ENCODE results near the gene SDK1. TPM values are rescaled to one million over a fixed set of nuclear protein-coding genes. Genes with fewer than 3 reads are reported as not detected.

SDK1 gene
- total RNA-seq, 1 experiment from 2014 or later, result 7.1 TPM

GRCh38 chr7:4190010-4190981 is 889.2 kb downstream of the SDK1 start:
- H3K9me3 ChIP-seq, result no peaks in the 10 kb centered on the region
- no peaks in the 10 kb centered on the region for H3K4me1 ChIP-seq
- DNase-seq, result no peak
- TF ChIP-seq, protein P1, sequence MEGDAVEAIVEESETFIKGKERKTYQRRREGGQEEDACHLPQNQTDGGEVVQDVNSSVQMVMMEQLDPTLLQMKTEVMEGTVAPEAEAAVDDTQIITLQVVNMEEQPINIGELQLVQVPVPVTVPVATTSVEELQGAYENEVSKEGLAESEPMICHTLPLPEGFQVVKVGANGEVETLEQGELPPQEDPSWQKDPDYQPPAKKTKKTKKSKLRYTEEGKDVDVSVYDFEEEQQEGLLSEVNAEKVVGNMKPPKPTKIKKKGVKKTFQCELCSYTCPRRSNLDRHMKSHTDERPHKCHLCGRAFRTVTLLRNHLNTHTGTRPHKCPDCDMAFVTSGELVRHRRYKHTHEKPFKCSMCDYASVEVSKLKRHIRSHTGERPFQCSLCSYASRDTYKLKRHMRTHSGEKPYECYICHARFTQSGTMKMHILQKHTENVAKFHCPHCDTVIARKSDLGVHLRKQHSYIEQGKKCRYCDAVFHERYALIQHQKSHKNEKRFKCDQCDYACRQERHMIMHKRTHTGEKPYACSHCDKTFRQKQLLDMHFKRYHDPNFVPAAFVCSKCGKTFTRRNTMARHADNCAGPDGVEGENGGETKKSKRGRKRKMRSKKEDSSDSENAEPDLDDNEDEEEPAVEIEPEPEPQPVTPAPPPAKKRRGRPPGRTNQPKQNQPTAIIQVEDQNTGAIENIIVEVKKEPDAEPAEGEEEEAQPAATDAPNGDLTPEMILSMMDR (IDR thresholded peaks at IDR 0.05; ENCODE audit: insufficient read depth in 1 of 2, low read depth in 1 of 2, low read length in 1 of 2, severe bottlenecking in 1 of 2, unreplicated experiment in 1 of 2), result no peak
- CTCF ChIA-PET, result no interaction called here
- H3K4me3 ChIP-seq (ENCODE audit: low read depth, low read length), result no peak overlapping the region
- POLR2A ChIA-PET, result no interaction called here
- Mint-ChIP-seq H3K36me3 (ENCODE audit: insufficient read depth, unreplicated experiment) (no peaks in the 10 kb centered on the region), H3K9me3 (ENCODE audit: unreplicated experiment) (no peaks in the 10 kb centered on the region), H3K4me3 (ENCODE audit: unreplicated experiment) (no peak overlapping the region), H3K27me3 (ENCODE audit: insufficient read depth, unreplicated experiment) (no peaks in the 10 kb centered on the region), H3K4me1 (ENCODE audit: low read depth, unreplicated experiment) (no peaks in the 10 kb centered on the region), H3K27ac (ENCODE audit: unreplicated experiment) (no peak overlapping the region)
- H3K36me3 ChIP-seq (ENCODE audit: control insufficient read depth, insufficient read depth, low read length), result no peaks in the 10 kb centered on the region
- H3K27me3 ChIP-seq (replicated peaks; ENCODE audit: control insufficient read depth, insufficient read depth, low read length), result no peaks in the 10 kb centered on the region
- intact Hi-C loops (cut with micrococcal nuclease; ENCODE audit: unreplicated experiment), result no loop called here
- no TSS peak for BruUV-seq (replicated peaks)

DNA sequence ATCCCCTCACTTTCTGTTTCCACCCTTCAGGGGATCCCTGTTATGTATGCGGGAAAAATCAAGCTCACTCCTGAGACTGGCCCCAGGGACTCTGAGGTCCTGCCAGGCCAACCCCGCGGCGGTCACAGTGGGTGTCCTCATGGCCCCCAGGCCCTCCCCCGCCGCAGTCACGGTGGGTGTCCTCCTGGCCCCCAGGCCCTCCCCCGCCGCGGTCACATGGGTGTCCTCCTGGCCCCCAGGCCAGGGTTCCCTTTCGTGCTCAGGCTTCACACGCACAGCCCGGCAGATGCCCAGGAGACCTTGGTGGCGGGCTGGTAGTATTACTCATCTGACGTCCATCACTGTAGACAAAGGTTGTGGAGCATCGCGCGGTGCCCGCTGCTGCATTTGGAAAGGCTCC is 890.0 kb downstream of the SDK1 start:
- H3K4me3 Mint-ChIP-seq (ENCODE audit: unreplicated experiment), result no peak overlapping the region
- DNase-seq, result no peak
- H3K27ac Mint-ChIP-seq (ENCODE audit: unreplicated experiment), result no peak overlapping the region
- H3K9me3 Mint-ChIP-seq (ENCODE audit: unreplicated experiment), result no peaks in the 10 kb centered on the region
- H3K4me1 Mint-ChIP-seq (ENCODE audit: low read depth, unreplicated experiment), result no peaks in the 10 kb centered on the region
- no peaks in the 10 kb centered on the region for H3K4me1 ChIP-seq
- no peak overlapping the region for H3K4me3 ChIP-seq (ENCODE audit: low read depth, low read length)
- H3K9me3 ChIP-seq, result no peaks in the 10 kb centered on the region
- H3K36me3 ChIP-seq (ENCODE audit: control insufficient read depth, insufficient read depth, low read length), result no peaks in the 10 kb centered on the region
- H3K27me3 ChIP-seq (replicated peaks; ENCODE audit: control insufficient read depth, insufficient read depth, low read length), result no peaks in the 10 kb centered on the region
- ChIA-PET POLR2A (no interaction called here), CTCF (no interaction called here)
- no TSS peak for BruUV-seq (replicated peaks)
- TF ChIP-seq, protein P1 (IDR thresholded peaks at IDR 0.05; ENCODE audit: insufficient read depth in 1 of 2, low read depth in 1 of 2, low read length in 1 of 2, severe bottlenecking in 1 of 2, unreplicated experiment in 1 of 2), result no peak
- H3K36me3 Mint-ChIP-seq (ENCODE audit: insufficient read depth, unreplicated experiment), result no peaks in the 10 kb centered on the region
- intact Hi-C loops (cut with micrococcal nuclease; ENCODE audit: unreplicated experiment), result no loop called here
- no peaks in the 10 kb centered on the region for H3K27me3 Mint-ChIP-seq (ENCODE audit: insufficient read depth, unreplicated experiment)

GRCh38 chr7:4191525-4191924 is 890.5 kb downstream of the SDK1 start:
- BruUV-seq (replicated peaks), result no TSS peak
- no peak overlapping the region for H3K4me3 ChIP-seq (ENCODE audit: low read depth, low read length)
- ChIA-PET POLR2A (no interaction called here), CTCF (no interaction called here)
- intact Hi-C loops (cut with micrococcal nuclease; ENCODE audit: unreplicated experiment), result no loop called here
- Mint-ChIP-seq H3K27me3 (ENCODE audit: insufficient read depth, unreplicated experiment) (no peaks in the 10 kb centered on the region), H3K36me3 (ENCODE audit: insufficient read depth, unreplicated experiment) (no peaks in the 10 kb centered on the region), H3K4me1 (ENCODE audit: low read depth, unreplicated experiment) (no peaks in the 10 kb centered on the region), H3K9me3 (ENCODE audit: unreplicated experiment) (no peaks in the 10 kb centered on the region), H3K27ac (ENCODE audit: unreplicated experiment) (peak overlapping the region; percentile 46), H3K4me3 (ENCODE audit: unreplicated experiment) (no peak overlapping the region)
- no peaks in the 10 kb centered on the region for H3K4me1 ChIP-seq
- no peak for DNase-seq
- H3K36me3 ChIP-seq (ENCODE audit: control insufficient read depth, insufficient read depth, low read length), result no peaks in the 10 kb centered on the region
- no peaks in the 10 kb centered on the region for H3K27me3 ChIP-seq (replicated peaks; ENCODE audit: control insufficient read depth, insufficient read depth, low read length)
- H3K9me3 ChIP-seq, result no peaks in the 10 kb centered on the region
- TF ChIP-seq, protein P1 (IDR thresholded peaks at IDR 0.05; ENCODE audit: insufficient read depth in 1 of 2, low read depth in 1 of 2, low read length in 1 of 2, severe bottlenecking in 1 of 2, unreplicated experiment in 1 of 2), result no peak

Data from Caco-2 (cell line).